AG09309 (cell line): ENCODE data around the gene HAO1.

Experiments used
- DNase-seq: peaks from one replicate; pipeline ENCODE4 v3.0.0-alpha.2; 2010; ENCODE audit warnings: low read depth
- H3K4me3 ChIP-seq: 2 replicates; pipeline ENCODE4 v1.5.1; 2011; ENCODE audit warnings: mild to moderate bottlenecking, low read depth, low read length, moderate library complexity; ENCODE audit not compliant: control insufficient read depth
- CTCF ChIP-seq: IDR thresholded peaks from 2 replicates; pipeline ENCODE4 v1.5.1; 2011; ENCODE audit warnings: mild to moderate bottlenecking, low read depth, low read length, inconsistent platforms; ENCODE audit not compliant: insufficient read depth, control insufficient read depth; ENCODE audit errors: missing control alignments

The HAO1 gene

GRCh38 chr20:7911586-7912330 is 28.5 kb downstream of the HAO1 start:
- no peak overlapping the region for H3K4me3 ChIP-seq
- TF ChIP-seq CTCF: no peak
- no peak for DNase-seq

DNA sequence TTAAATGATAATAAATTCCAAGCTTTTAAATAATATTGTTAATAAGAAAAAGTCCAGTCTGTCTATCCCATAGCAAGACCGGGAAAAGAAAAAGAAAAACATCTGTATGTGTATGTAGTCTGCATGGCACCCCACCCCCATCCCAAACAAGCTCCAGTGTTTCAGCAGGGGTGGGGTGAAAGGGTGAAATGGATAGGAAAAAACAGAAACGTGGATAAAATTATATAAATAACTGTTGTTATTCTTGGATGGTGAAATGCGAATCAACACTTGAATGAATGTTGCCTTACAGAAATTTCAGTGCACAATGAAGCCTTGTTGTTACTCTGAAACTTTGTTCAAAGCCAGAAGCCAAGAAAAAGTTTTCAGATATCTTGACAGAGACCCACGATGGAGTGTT is 31.4 kb downstream of the HAO1 start:
- no peak for TF ChIP-seq CTCF
- no peak overlapping the region for H3K4me3 ChIP-seq
- DNase-seq: no peak

DNA sequence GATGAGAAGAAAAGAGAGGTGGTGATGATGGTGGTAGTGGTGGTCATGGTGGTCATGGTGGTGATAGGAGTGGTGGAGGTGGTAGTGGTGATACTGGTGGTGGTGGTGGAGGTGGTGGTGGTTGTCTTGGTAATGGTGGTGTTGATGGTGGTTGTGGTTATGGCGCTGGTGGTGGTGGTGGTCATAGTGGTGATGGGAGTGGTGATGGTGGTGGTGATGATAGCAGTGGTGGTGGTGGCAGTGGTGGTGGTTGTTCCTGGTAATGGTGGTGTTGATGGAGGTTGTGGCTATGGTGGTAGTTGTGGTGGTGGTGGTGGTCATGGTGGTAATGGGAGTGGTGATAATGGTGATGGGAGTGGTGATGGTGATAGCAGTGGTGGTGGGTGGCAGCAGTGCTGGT is 36.8 kb downstream of the HAO1 start:
- no peak for TF ChIP-seq CTCF
- no peak for DNase-seq

GRCh38 chr20:7902879-7903278 is 37.4 kb downstream of the HAO1 start:
- no peak overlapping the region for H3K4me3 ChIP-seq
- TF ChIP-seq CTCF: no peak
- DNase-seq: no peak

More for the DNA sequence above, 36.8 kb downstream of the HAO1 start:
- no peak overlapping the region for H3K4me3 ChIP-seq

- DNase-seq: no peak
- no peak overlapping the region for H3K4me3 ChIP-seq
- TF ChIP-seq CTCF: no peak
Measured at GRCh38 chr20:7897781-7898364, 42.4 kb downstream of the HAO1 start.

- TF ChIP-seq CTCF: no peak
- DNase-seq: no peak
- H3K4me3 ChIP-seq: no peak overlapping the region
Measured at GRCh38 chr20:7893014-7893730, 47.1 kb downstream of the HAO1 start.
